Activated CD8-positive, alpha-beta T cell treated with anti-CD3 and anti-CD28 coated beads, Interleukin-2, amount 10 ng/mL, durations not matched to agents 7 days and 5 days (primary cell): ENCODE measurements around the gene JUP. TPM values are rescaled to one million over a fixed set of nuclear protein-coding genes. Genes with fewer than 3 reads are reported as not detected.

ENCODE experiments used
- ATAC-seq: fragments of 150-1000 bp; cut with Tn5 transposase; one replicate; pipeline ENCODE4 v1.10.0; 2021; ENCODE audit warnings: moderate library complexity
- CTCF ChIA-PET: fragments of 350-600 bp; sonication (Branson Sonifier 250); formaldehyde crosslinking; loops from one replicate; lab custom pipeline; 2021; ENCODE audit warnings: antibody characterized with exemption; lab: Charles Lee
- POLR2A ChIA-PET: fragments of 350-600 bp; sonication (Branson Sonifier 250); formaldehyde crosslinking; loops from one replicate; lab custom pipeline; 2021; ENCODE audit warnings: antibody characterized with exemption; lab: Charles Lee
- DNase-seq: peaks from one replicate; pipeline ENCODE4 v3.0.0-alpha.2; 2020
- H3K27ac Mint-ChIP-seq: one replicate; pipeline ENCODE4 v1.8.0; 2021; ENCODE audit warnings: mild to moderate bottlenecking, mixed read lengths
- H3K27me3 Mint-ChIP-seq: one replicate; pipeline ENCODE4 v1.8.0; 2021; ENCODE audit warnings: low read depth, mixed read lengths
- H3K36me3 Mint-ChIP-seq: one replicate; pipeline ENCODE4 v1.8.0; 2021; ENCODE audit warnings: low read depth, mixed read lengths
- H3K4me1 Mint-ChIP-seq: one replicate; pipeline ENCODE4 v1.8.0; 2021; ENCODE audit warnings: low read depth, mixed read lengths
- H3K4me3 Mint-ChIP-seq: one replicate; pipeline ENCODE4 v1.8.0; 2021; ENCODE audit warnings: mild to moderate bottlenecking, mixed read lengths
- H3K9me3 Mint-ChIP-seq: one replicate; pipeline ENCODE4 v1.8.0; 2022; ENCODE audit warnings: mixed read lengths; ENCODE audit not compliant: insufficient read depth
- total RNA-seq, 2 experiments: library from RNA; stranded (reverse); gene quantifications; one replicate each; pipeline ENCODE4 v1.2.3, GENCODE V29; 2021

The JUP gene
- total RNA-seq, 2 experiments from 2014 or later: 5.2 to 6.0 TPM

DNA sequence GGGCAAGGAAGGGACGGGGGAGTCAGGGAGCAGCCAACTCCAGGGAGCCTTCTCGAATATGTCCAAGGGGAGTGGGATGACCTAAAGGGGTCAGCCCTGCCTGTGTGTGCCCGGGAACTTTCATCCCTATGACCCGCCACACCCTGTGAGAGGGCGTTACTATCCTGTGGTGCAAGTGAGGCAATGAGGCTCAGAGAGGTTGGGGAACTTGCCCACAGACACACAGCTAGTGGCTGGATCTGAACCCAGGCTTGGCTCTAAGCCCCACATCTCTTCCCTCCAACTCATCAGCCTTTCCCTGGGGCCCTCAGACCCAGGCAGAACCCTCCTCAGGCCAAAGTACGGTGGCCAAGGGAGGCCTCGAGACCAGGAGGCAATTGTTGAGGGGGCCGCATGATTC lies 23.2 kb downstream of the JUP start:
- POLR2A ChIA-PET: no interaction called here
- Mint-ChIP-seq H3K4me1 (no peaks in the 10 kb centered on the region), H3K4me3 (no peak overlapping the region), H3K27ac (no peak overlapping the region), H3K9me3 (no peaks in the 10 kb centered on the region), H3K27me3 (no peaks in the 10 kb centered on the region), H3K36me3 (no peaks in the 10 kb centered on the region)
- CTCF ChIA-PET: interaction anchor here (0.8 kb wide), 1 partner anchor 23 kb away, joined by 4 read pairs; the partner anchor contains the start of gene JUP
- DNase-seq (no peak), ATAC-seq (no peak)

DNA sequence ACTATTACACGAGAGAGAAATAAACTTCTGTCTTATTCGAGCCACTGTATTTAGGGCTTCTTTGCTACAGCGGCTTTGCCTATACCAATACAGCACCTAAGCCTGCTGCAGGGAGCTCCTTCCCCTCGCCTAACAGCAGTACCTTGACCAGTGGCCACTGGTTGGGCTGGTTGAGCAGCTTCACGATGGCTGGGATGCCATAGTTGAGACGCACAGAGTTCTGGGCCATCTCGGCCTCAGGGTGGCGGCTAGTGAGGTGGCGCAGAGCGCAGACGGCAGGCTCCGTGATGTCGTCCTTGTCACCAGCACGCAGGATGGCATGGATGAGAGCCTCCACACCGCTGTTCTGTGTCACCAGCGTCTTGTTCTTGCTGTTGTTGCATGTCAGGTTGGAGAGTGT lies 23.7 kb downstream of the JUP start:
- Mint-ChIP-seq H3K9me3 (no peaks in the 10 kb centered on the region), H3K27ac (no peak overlapping the region), H3K4me1 (no peaks in the 10 kb centered on the region), H3K27me3 (no peaks in the 10 kb centered on the region), H3K36me3 (no peaks in the 10 kb centered on the region), H3K4me3 (no peak overlapping the region)
- ChIA-PET CTCF (interaction anchor here (0.8 kb wide), 1 partner anchor 23 kb away, joined by 4 read pairs; the partner anchor contains the start of gene JUP), POLR2A (no interaction called here)
- ATAC-seq (no peak), DNase-seq (no peak)

DNA sequence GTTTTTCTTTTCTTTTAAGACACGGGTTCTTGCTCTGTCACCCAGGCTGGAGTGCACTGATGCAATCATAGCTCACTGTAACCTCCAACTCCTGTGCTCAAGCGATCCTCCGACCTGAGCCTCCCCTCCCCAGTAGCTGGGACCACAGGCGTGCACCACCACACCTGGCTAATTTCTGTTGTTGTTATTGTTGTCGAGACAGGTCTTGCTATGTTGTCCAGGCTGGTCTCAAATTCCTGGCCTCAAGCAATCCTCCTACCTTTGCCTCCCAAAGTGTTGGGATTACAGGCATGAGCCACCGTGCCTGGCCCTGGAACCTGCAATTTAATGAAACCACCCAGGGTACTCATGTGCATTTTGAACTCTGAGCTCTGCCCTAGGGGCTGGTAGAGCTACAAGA lies 24.1 kb downstream of the JUP start:
- Mint-ChIP-seq H3K4me3 (no peak overlapping the region), H3K36me3 (no peaks in the 10 kb centered on the region), H3K9me3 (no peaks in the 10 kb centered on the region), H3K27me3 (no peaks in the 10 kb centered on the region), H3K4me1 (no peaks in the 10 kb centered on the region), H3K27ac (no peak overlapping the region)
- ChIA-PET POLR2A (no interaction called here), CTCF (interaction anchor here (0.8 kb wide), 1 partner anchor 24 kb away, joined by 4 read pairs; the partner anchor contains the start of gene JUP)
- DNase-seq (no peak), ATAC-seq (no peak)

DNA sequence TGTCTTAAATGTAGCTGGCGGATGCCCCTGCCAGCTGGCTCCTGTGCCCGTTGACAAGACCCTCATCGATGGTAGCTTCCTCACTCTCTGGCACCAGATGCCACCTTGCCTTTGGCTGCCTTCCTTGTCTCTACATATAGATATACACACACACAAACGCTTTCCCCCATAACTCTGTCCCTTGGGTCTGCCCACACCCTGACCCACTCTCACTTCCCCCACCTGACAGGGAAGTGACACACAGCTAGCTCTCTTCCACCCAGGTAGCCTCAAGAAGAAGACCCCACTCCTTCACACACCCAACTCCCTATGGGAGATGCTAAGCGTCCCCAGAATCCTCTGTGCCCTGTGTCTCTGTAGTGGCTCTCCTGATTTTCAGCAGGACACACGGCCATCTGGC lies 25.6 kb downstream of the JUP start:
- Mint-ChIP-seq H3K27me3 (no peaks in the 10 kb centered on the region), H3K9me3 (no peaks in the 10 kb centered on the region), H3K36me3 (no peaks in the 10 kb centered on the region), H3K4me1 (no peaks in the 10 kb centered on the region), H3K27ac (no peak overlapping the region), H3K4me3 (no peak overlapping the region)
- no peak for ATAC-seq
- ChIA-PET POLR2A (no interaction called here), CTCF (no interaction called here)
- DNase-seq: no peak

DNA sequence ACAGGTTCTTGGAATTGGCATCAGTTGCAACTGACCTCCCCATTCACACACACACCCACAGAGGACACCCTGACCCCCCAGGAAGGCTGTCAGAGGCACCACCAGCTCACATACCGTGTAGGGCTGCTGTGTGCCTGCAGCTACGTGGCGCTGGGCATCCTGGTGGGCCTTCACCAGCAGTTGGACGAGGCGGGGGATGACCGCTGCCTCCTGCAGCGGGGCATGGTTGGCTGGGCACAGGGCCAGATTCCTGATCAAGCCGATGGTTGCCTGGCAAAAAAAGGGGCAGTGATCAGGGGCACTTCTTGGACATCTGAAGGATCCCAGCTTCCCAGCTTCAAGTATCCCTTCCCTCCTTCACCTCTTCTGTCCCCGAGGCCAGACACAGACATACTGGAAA lies 27.9 kb downstream of the JUP start:
- DNase-seq: no peak
- H3K36me3 Mint-ChIP-seq: no peaks in the 10 kb centered on the region
- no peak overlapping the region for H3K27ac Mint-ChIP-seq
- H3K4me3 Mint-ChIP-seq: no peak overlapping the region
- CTCF ChIA-PET: no interaction called here
- ATAC-seq: no peak
- no peaks in the 10 kb centered on the region for H3K27me3 Mint-ChIP-seq
- POLR2A ChIA-PET: no interaction called here
- no peaks in the 10 kb centered on the region for H3K4me1 Mint-ChIP-seq
- no peaks in the 10 kb centered on the region for H3K9me3 Mint-ChIP-seq

DNA sequence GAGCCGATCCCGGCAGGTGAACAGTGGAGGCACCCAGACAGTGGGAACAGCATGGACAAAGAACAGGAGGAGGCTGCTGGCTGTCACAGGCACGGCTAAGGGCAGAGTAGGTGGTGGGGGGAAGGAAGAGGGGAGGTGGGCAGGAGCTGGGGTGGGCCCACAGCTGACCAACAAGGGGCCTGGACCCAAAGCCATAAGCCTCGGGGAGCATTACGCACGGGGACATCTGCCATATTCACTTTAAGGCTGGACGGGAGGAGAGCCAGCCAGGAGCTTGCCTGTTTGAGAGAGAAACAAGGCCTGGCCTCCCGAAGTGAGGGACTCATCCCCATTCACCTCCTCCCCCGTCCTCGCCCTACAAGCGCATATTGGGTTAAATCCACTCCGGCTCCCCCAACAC lies 32.4 kb downstream of the JUP start:
- no peaks in the 10 kb centered on the region for H3K36me3 Mint-ChIP-seq
- no peak overlapping the region for H3K27ac Mint-ChIP-seq
- H3K27me3 Mint-ChIP-seq: peaks cover 3% of the 10 kb centered on the region
- ATAC-seq: no peak
- H3K4me1 Mint-ChIP-seq: no peaks in the 10 kb centered on the region
- CTCF ChIA-PET: no interaction called here
- POLR2A ChIA-PET: no interaction called here
- no peak for DNase-seq
- no peak overlapping the region for H3K4me3 Mint-ChIP-seq
- no peaks in the 10 kb centered on the region for H3K9me3 Mint-ChIP-seq

DNA sequence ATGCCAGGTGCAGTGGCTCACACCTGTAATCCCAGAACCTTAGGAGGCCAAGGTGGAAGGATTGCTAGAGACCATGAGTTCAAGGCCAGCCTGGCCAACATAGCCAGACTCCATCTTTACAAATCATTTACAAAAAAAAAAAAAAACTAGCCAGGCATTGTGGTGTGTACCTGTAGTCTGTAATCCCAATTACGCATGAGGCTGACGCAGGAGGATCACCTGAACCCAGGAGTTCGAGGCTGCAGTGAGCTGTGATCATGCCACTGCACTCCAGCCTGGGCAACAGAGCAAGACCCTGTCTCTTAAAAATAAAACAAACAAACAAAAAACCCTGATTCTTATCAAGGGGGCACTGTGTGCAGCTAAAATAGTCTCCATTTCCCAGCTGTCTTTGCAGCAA lies 35.2 kb downstream of the JUP start:
- Mint-ChIP-seq H3K27ac (no peak overlapping the region), H3K36me3 (no peaks in the 10 kb centered on the region), H3K9me3 (no peaks in the 10 kb centered on the region), H3K27me3 (peaks cover 7% of the 10 kb centered on the region), H3K4me3 (no peak overlapping the region), H3K4me1 (no peaks in the 10 kb centered on the region)
- ChIA-PET POLR2A (no interaction called here), CTCF (interaction anchor here (1.9 kb wide), 1 partner anchor 14 kb away, joined by 4 read pairs; no protein-coding TSS in a partner anchor)
- ATAC-seq (no peak), DNase-seq (no peak)

DNA sequence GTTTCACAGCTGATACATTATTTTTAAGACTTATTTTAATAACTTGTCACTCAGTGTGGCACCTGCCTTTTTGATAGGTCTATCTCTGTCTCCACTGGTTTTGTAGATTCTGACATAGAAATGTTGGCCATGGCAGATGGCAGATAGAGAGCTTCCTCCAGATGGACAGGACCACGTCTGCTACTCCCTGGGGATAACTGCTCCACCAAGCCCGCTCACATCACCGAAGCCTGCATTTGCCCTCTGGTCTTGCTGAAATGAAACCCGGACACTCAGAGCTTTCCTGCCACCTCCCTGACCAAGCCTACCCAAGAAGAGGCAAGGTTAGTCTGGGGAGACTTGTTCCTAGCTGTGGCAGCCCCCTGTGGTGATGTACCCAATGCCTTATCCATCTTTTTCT lies 35.6 kb downstream of the JUP start:
- H3K27me3 Mint-ChIP-seq: peaks cover 7% of the 10 kb centered on the region
- no peak overlapping the region for H3K27ac Mint-ChIP-seq
- ChIA-PET POLR2A (no interaction called here), CTCF (interaction anchor here (1.9 kb wide), 1 partner anchor 13 kb away, joined by 4 read pairs; no protein-coding TSS in a partner anchor)
- DNase-seq (no peak), ATAC-seq (no peak)
- no peaks in the 10 kb centered on the region for H3K4me1 Mint-ChIP-seq
- no peaks in the 10 kb centered on the region for H3K36me3 Mint-ChIP-seq
- no peak overlapping the region for H3K4me3 Mint-ChIP-seq
- H3K9me3 Mint-ChIP-seq: no peaks in the 10 kb centered on the region

DNA sequence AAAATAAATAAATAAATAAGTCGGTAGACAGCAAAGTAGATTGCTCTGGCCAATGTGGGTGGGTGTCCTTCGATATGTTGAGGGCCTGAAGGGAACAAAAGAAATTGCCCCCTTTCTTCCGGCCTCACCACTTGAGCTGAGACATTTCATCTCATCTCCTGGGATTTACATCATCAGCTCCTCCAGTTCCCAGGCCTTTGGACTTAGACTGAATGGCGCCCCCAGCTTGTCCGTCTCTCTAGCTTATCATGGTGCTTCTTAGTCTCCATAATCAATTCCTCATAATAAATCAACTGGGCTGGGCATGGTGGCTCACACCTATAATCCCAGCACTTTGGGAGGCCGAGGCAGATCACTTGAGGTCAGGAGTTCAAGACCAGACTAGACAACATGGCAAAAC lies 38.2 kb downstream of the JUP start:
- Mint-ChIP-seq H3K4me1 (no peaks in the 10 kb centered on the region), H3K27ac (no peak overlapping the region), H3K4me3 (no peak overlapping the region), H3K27me3 (peaks cover 7% of the 10 kb centered on the region), H3K9me3 (no peaks in the 10 kb centered on the region), H3K36me3 (no peaks in the 10 kb centered on the region)
- DNase-seq: no peak
- no peak for ATAC-seq
- CTCF ChIA-PET: no interaction called here
- POLR2A ChIA-PET: no interaction called here

DNA sequence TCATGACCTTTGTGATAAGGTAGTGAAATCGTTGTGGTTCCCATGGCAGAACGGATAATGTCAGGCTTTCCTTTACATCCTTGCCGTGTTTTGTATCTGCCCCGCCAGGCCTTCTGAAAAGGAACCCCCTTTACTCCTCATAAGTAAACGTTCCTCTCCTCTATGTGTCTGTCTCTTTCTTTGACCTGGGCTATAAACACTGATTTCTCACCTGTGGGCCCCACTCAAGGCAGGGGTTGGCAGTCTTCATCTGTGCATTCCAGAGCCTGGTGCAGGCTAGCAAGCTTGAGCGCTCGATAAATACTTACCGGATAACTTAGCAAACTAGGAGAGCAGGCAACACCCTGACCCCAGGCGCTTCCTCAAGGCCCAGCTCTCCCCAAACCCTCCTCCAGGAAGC lies 44.8 kb downstream of the JUP start:
- CTCF ChIA-PET: interaction anchor here (2.7 kb wide), 1 partner anchor 60 kb away, joined by 13 read pairs; no protein-coding TSS in a partner anchor
- DNase-seq (no peak), ATAC-seq (no peak)
- Mint-ChIP-seq H3K27me3 (peaks cover 8% of the 10 kb centered on the region), H3K36me3 (no peaks in the 10 kb centered on the region), H3K4me1 (peaks cover 8% of the 10 kb centered on the region), H3K4me3 (no peak overlapping the region), H3K9me3 (no peaks in the 10 kb centered on the region), H3K27ac (no peak overlapping the region)
- POLR2A ChIA-PET: no interaction called here

DNA sequence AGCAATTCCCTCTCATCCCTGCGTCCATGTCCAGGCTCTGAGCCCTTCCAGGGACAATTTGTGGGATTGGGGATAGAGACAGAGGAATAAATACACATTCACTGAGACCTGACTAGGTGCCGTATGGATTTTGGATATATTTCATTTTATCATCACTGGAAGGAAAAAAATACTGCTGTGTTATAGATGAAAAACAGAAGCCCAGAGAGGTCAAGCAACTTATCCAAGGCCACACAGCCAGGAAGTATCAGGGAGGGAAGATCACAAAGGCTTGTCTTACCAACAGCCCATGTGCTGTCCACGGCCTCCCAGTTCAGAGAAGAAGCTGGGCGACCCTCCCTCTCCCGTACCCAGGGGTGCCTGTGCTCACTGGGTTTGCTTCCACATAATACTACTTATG lies 46.0 kb downstream of the JUP start:
- Mint-ChIP-seq H3K4me3 (no peak overlapping the region), H3K4me1 (peaks cover 8% of the 10 kb centered on the region), H3K36me3 (no peaks in the 10 kb centered on the region), H3K27ac (no peak overlapping the region), H3K27me3 (peaks cover 14% of the 10 kb centered on the region), H3K9me3 (no peaks in the 10 kb centered on the region)
- no peak for ATAC-seq
- POLR2A ChIA-PET: no interaction called here
- CTCF ChIA-PET: interaction anchor here (2.7 kb wide), 1 partner anchor 61 kb away, joined by 13 read pairs; no protein-coding TSS in a partner anchor
- no peak for DNase-seq

DNA sequence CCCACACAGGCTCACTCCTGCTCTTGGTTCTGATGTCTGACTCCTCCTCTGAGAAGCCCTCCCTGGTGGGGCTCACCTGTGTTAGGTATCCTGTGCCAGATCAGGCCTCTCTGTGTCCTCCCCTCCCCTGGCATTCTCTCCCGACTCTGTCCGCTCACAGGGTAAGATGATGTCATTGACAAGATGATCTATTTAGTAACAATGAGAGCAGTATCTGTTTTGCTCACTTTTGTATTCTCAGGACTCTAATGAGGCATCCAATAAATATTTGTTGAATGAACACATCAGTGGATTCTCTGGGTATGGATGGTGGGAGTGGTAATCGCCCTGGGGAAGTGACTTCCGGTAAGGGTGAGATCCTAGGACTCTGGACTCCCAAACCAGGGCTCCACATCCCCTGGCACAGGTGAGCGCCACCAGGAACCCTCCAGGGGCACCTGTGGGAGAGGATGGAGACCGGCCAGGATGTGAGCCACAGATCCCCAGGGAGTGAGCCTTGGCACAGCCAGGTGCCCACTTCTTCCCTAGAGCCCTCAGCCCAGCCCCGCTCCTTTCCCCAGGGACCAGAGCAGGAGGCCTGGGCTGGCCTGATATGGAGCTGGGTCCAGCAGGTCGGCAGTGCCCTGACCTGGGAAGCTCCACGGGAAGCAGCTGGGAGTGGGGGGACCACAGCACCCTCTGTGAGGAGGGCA lies 46.7 kb downstream of the JUP start:
- ChIA-PET CTCF (interaction anchor here (2.7 kb wide), 1 partner anchor 62 kb away, joined by 13 read pairs; no protein-coding TSS in a partner anchor), POLR2A (interaction anchor here (1.1 kb wide), 1 partner anchor 59 kb away, joined by 3 read pairs; no protein-coding TSS in a partner anchor)
- no peak overlapping the region for H3K4me3 Mint-ChIP-seq
- peaks cover 11% of the 10 kb centered on the region for H3K4me1 Mint-ChIP-seq
- ATAC-seq: no peak
- no peak for DNase-seq
- peaks cover 19% of the 10 kb centered on the region for H3K27me3 Mint-ChIP-seq
- H3K9me3 Mint-ChIP-seq: no peaks in the 10 kb centered on the region
- no peak overlapping the region for H3K27ac Mint-ChIP-seq
- no peaks in the 10 kb centered on the region for H3K36me3 Mint-ChIP-seq
